ENCODE results near the gene DCC.

DNA sequence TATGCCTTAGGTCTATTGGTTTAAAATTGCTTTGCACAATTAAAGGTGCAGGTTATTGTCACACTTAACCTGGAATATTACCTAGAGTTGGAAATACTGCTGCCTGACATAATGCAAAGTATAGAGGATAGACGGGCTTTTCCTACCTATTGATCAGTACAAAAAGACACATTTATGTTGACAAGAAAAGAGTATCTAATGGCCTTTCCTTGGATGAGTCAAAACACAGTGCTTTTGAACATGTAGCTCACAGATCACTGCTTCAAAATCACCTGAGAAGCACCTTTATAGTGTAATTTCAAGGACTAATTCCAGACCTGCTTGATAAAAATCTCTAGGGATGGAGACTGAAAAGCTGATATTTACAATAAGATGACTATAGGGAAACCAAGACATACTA, 262.8 kb downstream of the DCC start:
- TF ChIP-seq SP1 (IDR thresholded peaks at IDR 0.05) (no peak), NFRKB (IDR thresholded peaks at IDR 0.05) (no peak), ARNT (IDR thresholded peaks at IDR 0.05) (no peak), TARDBP (IDR thresholded peaks at IDR 0.05) (no peak), FOXM1 (IDR thresholded peaks at IDR 0.05; ENCODE audit: borderline replicate concordance) (no peak), ELF4 (IDR thresholded peaks at IDR 0.05) (no peak), FOXA1 (IDR thresholded peaks at IDR 0.05) (no peak), HDGF (IDR thresholded peaks at IDR 0.05; ENCODE audit: borderline replicate concordance) (no peak), SUZ12 (IDR thresholded peaks at IDR 0.05) (no peak), BHLHE40 (IDR thresholded peaks at IDR 0.05; ENCODE audit: borderline replicate concordance) (no peak)

Data from HEK293T (cell line).